Fibroblast of lung (primary cell): ENCODE results near the gene NUDC. TPM values are rescaled to one million over a fixed set of nuclear protein-coding genes. Genes with fewer than 3 reads are reported as not detected.

ENCODE experiments used
- DNase-seq, 2 donors: peaks; one replicate each; pipeline versions ENCODE4 v3.0.0 to v3.0.0-alpha.2; 2010; ENCODE audit warnings: low read depth in 2 of 2
- H2AFZ ChIP-seq: 2 replicates; pipeline ENCODE4 v1.5.1; 2012; ENCODE audit warnings: low read length, control low read depth, inconsistent platforms
- H3K27ac ChIP-seq: 2 replicates; pipeline ENCODE4 v1.5.1; 2011; ENCODE audit warnings: low read length, control low read depth; ENCODE audit not compliant: insufficient read depth
- H3K27me3 ChIP-seq: 2 replicates; pipeline ENCODE4 v1.5.1; 2011; ENCODE audit warnings: mild to moderate bottlenecking, low read length; ENCODE audit not compliant: control insufficient read depth, insufficient read depth
- H3K36me3 ChIP-seq: 2 replicates; pipeline ENCODE4 v1.5.1; 2011; ENCODE audit warnings: low read length; ENCODE audit not compliant: control insufficient read depth, insufficient read depth
- H3K4me1 ChIP-seq: 2 replicates; pipeline ENCODE4 v1.5.1; 2011; ENCODE audit warnings: low read length; ENCODE audit not compliant: control insufficient read depth, insufficient read depth; ENCODE audit errors: extremely low read depth
- H3K4me2 ChIP-seq: 2 replicates; pipeline ENCODE4 v1.5.1; 2011; ENCODE audit warnings: low read length, control low read depth; ENCODE audit not compliant: insufficient read depth; ENCODE audit errors: extremely low read depth
- H3K4me3 ChIP-seq, 4 experiments: fragments of 200-600 bp in 1 of 4; sonication (generic) in 1 of 4; replicated peaks in 1 of 4; 2 replicates each; pipeline ENCODE4 v1.5.1; 2011 to 2016; ENCODE audit warnings: low read length in 4 of 4, low read depth in 3 of 4, mild to moderate bottlenecking in 3 of 4, control low read depth in 2 of 4, inconsistent platforms in 1 of 4, mixed read lengths in 1 of 4; ENCODE audit not compliant: insufficient read depth in 1 of 4; ENCODE audit errors: control extremely low read depth in 1 of 4
- H3K79me2 ChIP-seq: 2 replicates; pipeline ENCODE4 v1.5.1; 2012; ENCODE audit warnings: mild to moderate bottlenecking, low read length, inconsistent platforms; ENCODE audit not compliant: control insufficient read depth, insufficient read depth
- H3K9ac ChIP-seq: 2 replicates; pipeline ENCODE4 v1.5.1; 2011; ENCODE audit warnings: mild to moderate bottlenecking, low read length, control low read depth; ENCODE audit not compliant: insufficient read depth
- H3K9me3 ChIP-seq: 2 replicates; pipeline ENCODE4 v1.5.1; 2012; ENCODE audit warnings: low read depth, low read length; ENCODE audit not compliant: control insufficient read depth, insufficient read depth
- H4K20me1 ChIP-seq: 2 replicates; pipeline ENCODE4 v1.5.1; 2011; ENCODE audit warnings: low read length; ENCODE audit not compliant: control insufficient read depth, insufficient read depth; ENCODE audit errors: extremely low read depth
- CTCF ChIP-seq, 2 donors: IDR thresholded peaks in 1 of 2; conservative IDR thresholded peaks in 1 of 2; 1 replicate in 1 of 2; 2 replicates in 1 of 2; pipeline ENCODE4 v1.5.1; 2011 to 2012; ENCODE audit warnings: low read length in 2 of 2, control low read depth in 1 of 2, inconsistent platforms in 1 of 2, low read depth in 1 of 2, mild to moderate bottlenecking in 1 of 2
- EZH2 ChIP-seq: IDR thresholded peaks from 2 replicates; pipeline ENCODE4 v1.5.1; 2012; ENCODE audit warnings: low read length, control low read depth, mild to moderate bottlenecking; ENCODE audit errors: missing control alignments
- polyA plus RNA-seq, 2 donors: library from polyadenylated mRNA; depleted of rRNA in 1 of 2; stranded (reverse) in 1 of 2; unstranded in 1 of 2; fragments of >200 nt; gene quantifications; 2 replicates each; pipeline ENCODE4 v1.2.1, GENCODE V29; 2011 to 2012; ENCODE audit warnings: missing spikeins in 1 of 2
- total RNA-seq: library from RNA; depleted of rRNA; stranded (reverse); fragments of >200 nt; gene quantifications from 2 replicates; pipeline ENCODE4 v1.2.1, GENCODE V29; 2014

The NUDC gene
- total and polyA plus RNA-seq, 2 donors (not counting 1 experiment from before 2014, with no cell fraction given): 21.5 to 41.5 TPM

DNA sequence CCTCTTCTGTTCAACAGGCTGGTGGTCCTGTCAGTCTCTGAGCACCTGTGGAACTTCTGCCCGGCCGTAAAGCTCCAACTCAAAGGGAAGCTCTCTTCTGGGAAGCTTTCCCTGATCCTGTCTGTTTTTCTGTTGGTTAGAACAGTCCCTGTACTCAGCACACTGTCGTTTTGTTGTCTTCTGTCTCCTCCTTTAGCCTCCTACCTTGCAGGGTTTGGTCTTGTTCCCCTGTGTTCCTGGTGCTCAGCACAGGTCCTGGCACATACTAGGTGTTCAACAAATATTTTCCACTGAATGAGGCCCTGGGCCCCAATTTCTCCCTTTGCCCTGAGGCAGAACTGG, 39.1 kb downstream of the NUDC start:
- DNase-seq: no peak
- no peaks in the 10 kb centered on the region for H3K79me2 ChIP-seq
- H3K4me3 ChIP-seq: peak overlapping the region in 1 of 4 experiments; percentile 14
- no peak overlapping the region for H3K27ac ChIP-seq
- H4K20me1 ChIP-seq: no peaks in the 10 kb centered on the region
- H3K36me3 ChIP-seq: no peaks in the 10 kb centered on the region
- H2AFZ ChIP-seq: no peak overlapping the region
- H3K9ac ChIP-seq: no peak overlapping the region
- H3K4me1 ChIP-seq: peaks cover 7% of the 10 kb centered on the region
- H3K9me3 ChIP-seq: no peaks in the 10 kb centered on the region
- H3K27me3 ChIP-seq: peaks cover 23% of the 10 kb centered on the region
- no peak overlapping the region for H3K4me2 ChIP-seq
- no peak for TF ChIP-seq CTCF (conservative IDR thresholded peaks at IDR 0.05 in 1 of 2, IDR thresholded peaks at IDR 0.05 in 1 of 2; ENCODE audit: low read depth in 1 of 2, low read length in 2 of 2)
- no peak for TF ChIP-seq EZH2

DNA sequence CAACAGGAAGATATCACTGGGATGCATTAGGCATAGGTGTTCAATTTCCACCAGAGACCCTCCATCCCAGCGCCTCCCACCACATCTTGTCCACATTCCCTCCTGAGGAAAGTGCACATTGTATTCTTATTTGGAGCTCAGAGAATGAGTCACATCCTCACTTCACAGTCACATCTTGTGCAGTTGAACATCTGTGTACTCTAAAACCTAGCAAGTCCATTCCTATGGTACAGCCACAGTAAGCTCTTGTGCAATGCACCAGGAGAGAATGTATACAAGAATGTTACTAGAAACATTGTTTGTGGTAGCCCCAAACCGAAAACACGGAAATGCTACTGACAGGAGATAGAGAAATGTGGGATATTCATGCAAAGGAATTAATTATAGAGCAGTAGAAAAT, 40.3 kb downstream of the NUDC start:
- H3K27ac ChIP-seq: no peak overlapping the region
- DNase-seq: peak; percentile 87 to 98
- no peaks in the 10 kb centered on the region for H3K79me2 ChIP-seq
- H3K4me3 ChIP-seq: no peak overlapping the region
- H3K9ac ChIP-seq: no peak overlapping the region
- no peaks in the 10 kb centered on the region for H3K36me3 ChIP-seq
- H4K20me1 ChIP-seq: no peaks in the 10 kb centered on the region
- H3K9me3 ChIP-seq: no peaks in the 10 kb centered on the region
- H2AFZ ChIP-seq: no peak overlapping the region
- peaks cover 7% of the 10 kb centered on the region for H3K4me1 ChIP-seq
- H3K27me3 ChIP-seq: peaks cover 23% of the 10 kb centered on the region
- TF ChIP-seq CTCF (conservative IDR thresholded peaks at IDR 0.05 in 1 of 2, IDR thresholded peaks at IDR 0.05 in 1 of 2; ENCODE audit: low read depth in 1 of 2, low read length in 2 of 2) (no peak), EZH2 (no peak)
- H3K4me2 ChIP-seq: no peak overlapping the region

DNA sequence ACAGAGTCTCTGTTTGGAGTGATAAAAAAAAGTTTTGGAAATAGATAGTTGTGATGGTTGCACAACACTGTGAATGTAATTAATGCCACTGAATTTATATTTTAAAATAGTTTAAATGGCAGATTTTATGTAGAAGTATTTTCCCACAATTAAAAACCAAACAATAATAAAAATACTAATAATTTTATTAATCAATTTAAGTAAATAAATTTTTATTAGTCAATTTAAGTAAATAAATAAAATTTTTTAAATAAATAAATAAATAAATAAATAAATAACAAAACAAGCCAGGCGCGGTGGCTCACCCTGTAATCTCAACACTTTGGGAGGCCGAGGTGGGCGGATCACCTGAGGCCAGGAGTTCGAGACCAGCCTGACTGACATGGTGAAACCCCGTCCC, 43.7 kb downstream of the NUDC start:
- no peaks in the 10 kb centered on the region for H3K9me3 ChIP-seq
- H3K27me3 ChIP-seq: peaks cover 7% of the 10 kb centered on the region
- no peaks in the 10 kb centered on the region for H3K79me2 ChIP-seq
- no peak overlapping the region for H3K9ac ChIP-seq
- H3K27ac ChIP-seq: no peak overlapping the region
- no peak for DNase-seq
- no peak overlapping the region for H3K4me2 ChIP-seq
- TF ChIP-seq CTCF (conservative IDR thresholded peaks at IDR 0.05 in 1 of 2, IDR thresholded peaks at IDR 0.05 in 1 of 2; ENCODE audit: low read depth in 1 of 2, low read length in 2 of 2): no peak
- no peak for TF ChIP-seq EZH2
- H3K36me3 ChIP-seq: no peaks in the 10 kb centered on the region
- no peaks in the 10 kb centered on the region for H4K20me1 ChIP-seq
- peaks cover 7% of the 10 kb centered on the region for H3K4me1 ChIP-seq
- H2AFZ ChIP-seq: no peak overlapping the region
- H3K4me3 ChIP-seq: no peak overlapping the region
